Activated CD8-positive, alpha-beta memory T cell treated with anti-CD3 and anti-CD28 coated beads for 1 hour (primary cell): ENCODE measurements around the gene MAGI1.
"Not testable (repeated sequence)": the region's sequence is repeated elsewhere in the genome, so short reads cannot be mapped to it uniquely, and the experiment has no call there.

Experiments
- DNase-seq, 2 donors: peaks; one replicate each; pipeline ENCODE4 v3.0.0-alpha.2; 2020; ENCODE audit warnings: low read depth in 1 of 2; ENCODE audit errors: extremely low read depth in 1 of 2

Gene MAGI1

GRCh38 chr3:66041116-66041515 is 2.4 kb upstream of the MAGI1 start:
- no peak for DNase-seq

- no peak for DNase-seq
Observed at GRCh38 chr3:66039590-66039887, 821 bp upstream of the MAGI1 start.

- DNase-seq = no peak
Observed at GRCh38 chr3:66038384-66038725, 363 bp downstream of the MAGI1 start.

- DNase-seq = no peak
Observed at GRCh38 chr3:66037986-66038369, 740 bp downstream of the MAGI1 start.

GRCh38 chr3:66037330-66037985 is 1.3 kb downstream of the MAGI1 start:
- DNase-seq = no peak

- DNase-seq = no peak
Observed at GRCh38 chr3:66036586-66037148, 2.1 kb downstream of the MAGI1 start.

- no peak for DNase-seq
Observed at GRCh38 chr3:66035763-66036477, 2.8 kb downstream of the MAGI1 start.

GRCh38 chr3:66033241-66034138 is 5.2 kb downstream of the MAGI1 start:
- no peak for DNase-seq

- no peak for DNase-seq
Observed at GRCh38 chr3:66031102-66031698, 7.5 kb downstream of the MAGI1 start.

- no peak for DNase-seq
Observed at GRCh38 chr3:66029443-66029842, 9.3 kb downstream of the MAGI1 start.

- DNase-seq = no peak
Observed at GRCh38 chr3:66029014-66029413, 9.7 kb downstream of the MAGI1 start.

- DNase-seq = no peak
Observed at GRCh38 chr3:66028457-66028856, 10.3 kb downstream of the MAGI1 start.

GRCh38 chr3:66027099-66027498 is 11.6 kb downstream of the MAGI1 start:
- DNase-seq = not testable (repeated sequence)

GRCh38 chr3:66023738-66024385 is 14.9 kb downstream of the MAGI1 start:
- DNase-seq = no peak

GRCh38 chr3:66023229-66023628 is 15.5 kb downstream of the MAGI1 start:
- no peak for DNase-seq

- no peak for DNase-seq
Observed at GRCh38 chr3:66021731-66022131, 17.0 kb downstream of the MAGI1 start.

GRCh38 chr3:66019896-66020295 is 18.8 kb downstream of the MAGI1 start:
- DNase-seq = no peak

- no peak for DNase-seq
Observed at GRCh38 chr3:66018057-66019033, 20.4 kb downstream of the MAGI1 start.

GRCh38 chr3:66017591-66017990 is 21.1 kb downstream of the MAGI1 start:
- no peak for DNase-seq

- DNase-seq = no peak
Observed at GRCh38 chr3:66017084-66017483, 21.6 kb downstream of the MAGI1 start.
